ENCODE measurements around the gene ISOC1. TPM values are rescaled to one million over a fixed set of nuclear protein-coding genes. Genes with fewer than 3 reads are reported as not detected.

Gene ISOC1
- total RNA-seq = 11.7 and 19.4 TPM in 2 replicates

GRCh38 chr5:129094087-129094923 is at the start of gene ISOC1:
ISOC1 (plus strand) TSS chr5:129094749; CDS start chr5:129094767, 18 bp downstream.

Other genes starting within 250 kb of the ISOC1 start
- gene SLC27A6, start 129.3 kb upstream of the ISOC1 start, total RNA-seq = under 0.01 and 0.63 TPM in 2 replicates

Measured in mesangial cell (primary cell).